Occipital lobe (tissue), 2 donors: ENCODE measurements around the gene ABHD4. TPM values are rescaled to one million over a fixed set of nuclear protein-coding genes. Genes with fewer than 3 reads are reported as not detected.
"Not testable (repeated sequence)": the region's sequence is repeated elsewhere in the genome, so short reads cannot be mapped to it uniquely, and the experiment has no call there.

ENCODE experiments used
- DNase-seq: peaks from one replicate; lab custom pipeline; 2025; lab: John Stamatoyannopoulos, UW
- total RNA-seq: library from RNA; depleted of rRNA; stranded (reverse); fragments of >200 nt; gene quantifications from one replicate; pipeline ENCODE4 v1.2.3, GENCODE V29; 2014

The ABHD4 gene
- total RNA-seq, 1 donor from 2014 or later, result 3.4 TPM

GRCh38 chr14:22627506-22628263 is 29.6 kb downstream of the ABHD4 start:
- DNase-seq, result no peak

DNA sequence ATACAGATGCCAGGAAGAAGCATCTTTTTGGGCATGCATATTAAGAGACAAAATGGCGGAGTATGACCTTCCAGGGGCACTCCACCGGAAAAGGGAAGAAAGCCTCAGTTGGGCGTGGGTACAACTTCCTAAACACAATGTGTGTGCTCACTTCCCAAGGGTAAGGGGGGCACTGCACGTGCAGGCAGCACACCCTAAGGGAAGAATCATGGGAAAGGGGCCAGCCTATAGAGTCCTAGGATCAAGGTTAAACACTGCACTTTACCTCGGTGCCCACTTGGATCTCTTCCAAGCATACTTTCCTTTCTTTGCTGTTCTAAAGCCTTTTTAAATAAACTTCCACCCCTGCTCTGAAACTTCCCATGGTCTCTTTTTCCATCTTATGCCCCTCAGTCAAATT is 31.3 kb downstream of the ABHD4 start:
- no peak for DNase-seq

DNA sequence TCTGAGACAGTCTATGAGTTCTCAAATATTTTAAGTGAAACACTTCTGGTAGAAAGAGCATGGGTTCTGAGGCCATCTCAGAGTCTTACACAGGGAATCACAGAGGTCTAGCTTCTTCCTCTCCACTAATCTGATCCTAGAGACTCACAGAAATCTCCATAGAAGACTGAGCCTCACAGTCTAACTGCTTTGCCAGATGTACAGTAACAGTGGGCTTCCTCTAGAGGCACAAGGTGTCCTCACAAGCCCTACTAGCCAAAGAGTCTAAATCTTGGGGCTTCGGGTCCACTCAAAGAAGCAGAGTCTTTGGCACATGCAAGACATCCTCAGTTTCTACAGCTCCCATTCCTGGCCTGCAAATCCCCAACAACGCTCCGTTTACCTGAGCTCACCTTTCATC is 32.0 kb downstream of the ABHD4 start:
- DNase-seq, result no peak

- DNase-seq, result no peak
Observed at GRCh38 chr14:22630486-22630885, 32.4 kb downstream of the ABHD4 start.

DNA sequence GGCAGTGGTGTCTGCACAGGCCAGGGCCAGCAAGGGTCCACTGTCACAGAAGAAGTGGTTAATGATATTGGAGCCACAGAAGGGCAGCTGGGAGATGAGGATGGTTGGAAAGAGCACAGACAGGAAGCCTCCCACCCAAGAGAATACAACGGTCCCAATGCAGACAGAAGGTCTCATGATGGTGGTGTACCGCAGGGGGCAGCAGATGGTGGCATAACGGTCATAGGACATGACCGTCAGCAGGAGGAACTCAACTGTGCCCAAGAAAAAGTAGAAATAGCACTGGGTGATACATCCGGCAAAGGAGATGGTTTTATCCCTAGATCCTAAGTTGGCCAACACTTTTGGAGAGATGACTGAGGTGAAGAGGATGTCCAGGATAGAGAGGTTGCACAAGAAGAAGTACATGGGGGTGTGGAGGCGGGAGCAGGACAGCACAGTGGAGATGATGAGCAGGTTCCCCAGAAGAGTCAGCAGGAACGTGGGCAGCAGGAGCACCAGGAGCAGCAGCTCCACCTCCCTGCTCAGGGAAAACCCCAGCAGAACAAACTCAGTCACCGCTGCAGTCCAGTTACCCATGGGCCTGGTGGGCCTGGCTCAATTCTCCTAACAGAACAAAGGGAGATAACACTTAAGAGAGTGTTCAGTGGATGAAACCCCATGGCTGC is 36.3 kb downstream of the ABHD4 start:
- no peak for DNase-seq

DNA sequence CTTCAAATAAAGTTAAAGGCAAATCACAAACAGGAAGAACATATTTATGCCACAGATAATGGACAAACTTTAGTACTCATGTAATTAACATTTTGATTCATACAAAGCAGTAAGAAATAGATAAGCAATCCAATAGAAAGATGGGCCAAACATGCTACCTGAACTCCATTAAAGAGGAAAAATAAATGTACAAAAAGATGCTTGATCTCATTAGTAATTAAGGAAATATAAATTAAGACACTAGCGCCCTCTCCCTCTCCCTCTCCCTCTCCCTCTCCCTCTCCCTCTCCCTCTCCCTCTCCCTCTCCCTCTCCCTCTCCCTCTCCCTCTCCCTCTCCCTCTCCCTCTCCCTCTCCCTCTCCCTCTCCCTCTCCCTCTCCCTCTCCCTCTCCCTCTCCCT is 37.9 kb downstream of the ABHD4 start:
- DNase-seq, result not testable (repeated sequence)

- DNase-seq, result no peak
Observed at GRCh38 chr14:22640192-22640591, 42.1 kb downstream of the ABHD4 start.

DNA sequence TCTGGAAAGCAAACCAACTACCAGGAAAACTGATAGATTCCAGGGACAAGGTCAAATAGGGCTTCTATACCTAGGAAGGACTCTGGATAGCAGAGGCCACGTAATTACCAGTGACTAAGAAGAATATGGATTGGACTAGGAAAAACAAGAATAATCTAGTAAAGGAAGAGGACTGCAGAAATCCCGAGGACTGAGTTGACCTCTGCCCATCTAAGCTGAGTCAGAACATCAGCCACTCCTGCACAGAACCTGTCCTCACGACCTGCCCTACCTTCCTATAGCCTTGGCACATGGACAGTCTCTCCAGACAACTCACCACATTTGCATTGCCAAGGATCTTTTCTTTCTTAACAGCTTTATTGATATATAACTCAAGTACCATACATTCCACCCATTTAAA is 43.7 kb downstream of the ABHD4 start:
- no peak for DNase-seq

- no peak for DNase-seq
Observed at GRCh38 chr14:22644305-22644635, 46.2 kb downstream of the ABHD4 start, which contains the start of gene OR6J1. Gene OR6J1, minus strand, starts transcription at chr14:22644352. Its CDS starts 9,541 bp downstream, at chr14:22634811.

DNA sequence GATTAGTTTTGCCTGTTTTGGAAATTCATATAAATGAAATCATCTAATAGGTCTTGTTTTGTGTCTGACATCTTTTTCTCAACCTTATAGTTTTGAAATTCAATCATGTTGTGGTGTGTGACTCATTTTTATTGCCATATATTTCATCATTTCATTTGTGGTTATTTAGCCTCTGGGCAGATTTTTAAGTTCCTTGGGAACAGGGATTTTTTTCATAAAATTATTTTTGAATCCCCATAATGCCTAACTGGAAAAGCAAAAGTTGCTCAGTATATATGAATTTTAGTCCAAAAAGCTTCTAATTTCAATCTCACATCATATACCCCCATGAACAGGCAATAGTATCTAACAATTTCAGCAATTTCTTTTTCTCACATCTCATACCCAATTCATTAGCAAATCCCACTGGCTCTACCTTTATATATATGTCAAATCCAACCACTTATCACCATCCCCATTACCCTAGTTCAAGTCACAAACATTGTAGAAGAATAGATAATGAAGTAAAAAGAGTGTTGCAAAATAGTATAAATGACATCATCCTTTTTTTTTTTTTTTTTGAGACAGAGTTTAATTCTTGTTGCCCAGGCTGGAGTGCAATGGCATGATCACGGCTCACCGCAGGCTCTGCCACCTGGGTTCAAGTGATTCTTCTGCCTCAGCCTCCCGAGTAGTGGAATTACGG is 48.6 kb downstream of the ABHD4 start:
- no peak for DNase-seq

GRCh38 chr14:22648506-22648905 is 50.4 kb downstream of the ABHD4 start:
- no peak for DNase-seq

GRCh38 chr14:22650046-22650739 is 52.1 kb downstream of the ABHD4 start:
- DNase-seq, result no peak

- DNase-seq, result no peak
Observed at GRCh38 chr14:22650960-22651521, 52.9 kb downstream of the ABHD4 start.

- DNase-seq, result no peak
Observed at GRCh38 chr14:22651586-22651985, 53.5 kb downstream of the ABHD4 start.

- DNase-seq, result no peak
Observed at GRCh38 chr14:22653012-22653621, 55.0 kb downstream of the ABHD4 start.

GRCh38 chr14:22656226-22656625 is 58.1 kb downstream of the ABHD4 start:
- DNase-seq, result no peak

- no peak for DNase-seq
Observed at GRCh38 chr14:22656945-22657731, 59.0 kb downstream of the ABHD4 start.

- no peak for DNase-seq
Observed at GRCh38 chr14:22657861-22658260, 59.8 kb downstream of the ABHD4 start.

- DNase-seq, result no peak
Observed at GRCh38 chr14:22658946-22659345, 60.8 kb downstream of the ABHD4 start.

- no peak for DNase-seq
Observed at GRCh38 chr14:22660654-22661053, 62.6 kb downstream of the ABHD4 start.
